ENCODE measurements around the gene KMT5C.

KMT5C gene

DNA sequence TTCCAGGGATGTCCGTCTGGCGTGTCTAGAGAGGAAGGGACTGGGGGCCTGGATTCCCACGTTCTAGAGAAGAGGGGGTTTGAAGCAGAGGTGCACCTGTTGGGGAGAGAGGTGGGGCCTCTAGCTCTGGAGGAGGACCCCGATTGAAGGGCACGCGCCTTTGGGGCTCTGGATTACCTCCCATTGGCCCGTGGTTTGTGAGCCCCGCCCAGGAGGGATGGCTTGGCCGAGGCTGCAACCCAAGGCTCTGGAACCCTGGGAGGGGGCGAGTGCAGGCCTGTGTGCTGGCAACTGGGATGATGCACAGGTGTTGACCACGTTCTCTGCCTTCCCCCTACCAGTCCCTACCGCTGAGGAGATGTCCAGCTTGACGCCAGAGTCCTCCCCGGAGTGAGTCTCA, 34.7 kb upstream of the KMT5C start:
- H3K4me3 ChIP-seq (ENCODE audit: severe bottlenecking): no peak overlapping the region
- no peaks in the 10 kb centered on the region for H3K27me3 ChIP-seq (ENCODE audit: insufficient read depth, poor library complexity, severe bottlenecking)
- H3K9me3 ChIP-seq (ENCODE audit: severe bottlenecking): no peaks in the 10 kb centered on the region
- no peaks in the 10 kb centered on the region for H3K4me1 ChIP-seq (ENCODE audit: insufficient read depth, poor library complexity, severe bottlenecking)
- DNase-seq (ENCODE audit: low spot score): no peak
- no peak overlapping the region for H3K27ac ChIP-seq (ENCODE audit: poor library complexity, severe bottlenecking)
- H3K36me3 ChIP-seq (ENCODE audit: low read depth): peaks cover 11% of the 10 kb centered on the region
- TF ChIP-seq, protein P1, sequence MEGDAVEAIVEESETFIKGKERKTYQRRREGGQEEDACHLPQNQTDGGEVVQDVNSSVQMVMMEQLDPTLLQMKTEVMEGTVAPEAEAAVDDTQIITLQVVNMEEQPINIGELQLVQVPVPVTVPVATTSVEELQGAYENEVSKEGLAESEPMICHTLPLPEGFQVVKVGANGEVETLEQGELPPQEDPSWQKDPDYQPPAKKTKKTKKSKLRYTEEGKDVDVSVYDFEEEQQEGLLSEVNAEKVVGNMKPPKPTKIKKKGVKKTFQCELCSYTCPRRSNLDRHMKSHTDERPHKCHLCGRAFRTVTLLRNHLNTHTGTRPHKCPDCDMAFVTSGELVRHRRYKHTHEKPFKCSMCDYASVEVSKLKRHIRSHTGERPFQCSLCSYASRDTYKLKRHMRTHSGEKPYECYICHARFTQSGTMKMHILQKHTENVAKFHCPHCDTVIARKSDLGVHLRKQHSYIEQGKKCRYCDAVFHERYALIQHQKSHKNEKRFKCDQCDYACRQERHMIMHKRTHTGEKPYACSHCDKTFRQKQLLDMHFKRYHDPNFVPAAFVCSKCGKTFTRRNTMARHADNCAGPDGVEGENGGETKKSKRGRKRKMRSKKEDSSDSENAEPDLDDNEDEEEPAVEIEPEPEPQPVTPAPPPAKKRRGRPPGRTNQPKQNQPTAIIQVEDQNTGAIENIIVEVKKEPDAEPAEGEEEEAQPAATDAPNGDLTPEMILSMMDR (IDR thresholded peaks at IDR 0.05; ENCODE audit: poor library complexity, severe bottlenecking): no peak
- no peak for ATAC-seq (ENCODE audit: low read depth)

DNA sequence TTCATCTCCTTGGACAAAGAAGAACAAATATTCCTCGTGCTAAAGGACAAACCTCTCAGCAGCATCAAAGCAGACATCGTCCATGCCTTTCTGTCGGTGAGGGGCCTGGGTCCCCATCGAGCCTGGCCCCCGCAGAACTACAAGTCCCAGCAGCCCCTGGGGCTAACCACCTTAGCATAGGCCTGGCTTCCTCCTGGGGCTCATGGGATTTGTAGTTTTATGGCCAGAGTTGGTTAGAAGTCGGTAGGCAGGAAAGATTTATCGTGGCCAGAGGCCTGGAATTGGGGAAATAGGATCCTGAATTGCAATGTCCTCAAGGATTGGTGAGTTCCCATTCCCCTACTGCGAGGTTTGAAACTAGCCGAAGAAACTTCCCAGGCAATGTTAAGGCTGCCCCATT, 34.2 kb upstream of the KMT5C start:
- ATAC-seq (ENCODE audit: low read depth) (0 out of 3 replicates have a peak, but pooled peaks have one; percentile 45), DNase-seq (ENCODE audit: low spot score) (no peak)
- no peaks in the 10 kb centered on the region for H3K27me3 ChIP-seq (ENCODE audit: insufficient read depth, poor library complexity, severe bottlenecking)
- H3K4me3 ChIP-seq (ENCODE audit: severe bottlenecking): no peak overlapping the region
- H3K4me1 ChIP-seq (ENCODE audit: insufficient read depth, poor library complexity, severe bottlenecking): no peaks in the 10 kb centered on the region
- no peak overlapping the region for H3K27ac ChIP-seq (ENCODE audit: poor library complexity, severe bottlenecking)
- no peaks in the 10 kb centered on the region for H3K9me3 ChIP-seq (ENCODE audit: severe bottlenecking)
- peaks cover 11% of the 10 kb centered on the region for H3K36me3 ChIP-seq (ENCODE audit: low read depth)
- TF ChIP-seq, protein P1 (IDR thresholded peaks at IDR 0.05; ENCODE audit: poor library complexity, severe bottlenecking): no peak

DNA sequence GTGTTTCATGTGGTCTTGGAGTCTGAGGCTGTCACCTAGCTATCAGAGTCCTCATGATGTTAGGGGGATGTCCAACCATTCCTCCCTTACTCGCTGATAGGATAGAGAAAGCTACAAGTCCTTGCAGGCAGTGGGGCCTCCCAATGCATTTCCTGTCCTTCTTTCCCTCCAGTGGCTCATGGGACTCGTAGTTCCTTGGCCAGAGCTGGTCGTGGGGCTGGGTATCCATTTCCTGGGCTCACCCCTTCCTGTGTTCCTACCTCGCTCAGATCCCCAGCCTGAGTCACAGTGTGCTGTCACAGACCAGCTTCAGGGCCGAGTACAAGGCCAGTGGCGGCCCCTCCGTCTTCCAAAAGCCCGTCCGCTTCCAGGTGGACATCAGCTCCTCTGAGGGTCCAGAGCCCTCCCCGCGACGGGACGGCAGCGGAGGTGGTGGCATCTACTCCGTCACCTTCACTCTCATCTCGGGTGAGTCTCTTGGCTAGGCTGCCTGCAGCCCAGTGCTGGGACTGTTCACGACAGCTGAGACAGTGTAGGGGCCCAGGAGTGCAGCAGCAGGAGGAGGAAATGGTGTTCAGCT, 33.6 kb upstream of the KMT5C start:
- H3K36me3 ChIP-seq (ENCODE audit: low read depth): peaks cover 11% of the 10 kb centered on the region
- H3K27me3 ChIP-seq (ENCODE audit: insufficient read depth, poor library complexity, severe bottlenecking): no peaks in the 10 kb centered on the region
- no peak for ATAC-seq (ENCODE audit: low read depth)
- TF ChIP-seq, protein P1 (IDR thresholded peaks at IDR 0.05; ENCODE audit: poor library complexity, severe bottlenecking): no peak
- H3K9me3 ChIP-seq (ENCODE audit: severe bottlenecking): no peaks in the 10 kb centered on the region
- H3K4me1 ChIP-seq (ENCODE audit: insufficient read depth, poor library complexity, severe bottlenecking): no peaks in the 10 kb centered on the region
- H3K27ac ChIP-seq (ENCODE audit: poor library complexity, severe bottlenecking): no peak overlapping the region
- no peak for DNase-seq (ENCODE audit: low spot score)
- no peak overlapping the region for H3K4me3 ChIP-seq (ENCODE audit: severe bottlenecking)

DNA sequence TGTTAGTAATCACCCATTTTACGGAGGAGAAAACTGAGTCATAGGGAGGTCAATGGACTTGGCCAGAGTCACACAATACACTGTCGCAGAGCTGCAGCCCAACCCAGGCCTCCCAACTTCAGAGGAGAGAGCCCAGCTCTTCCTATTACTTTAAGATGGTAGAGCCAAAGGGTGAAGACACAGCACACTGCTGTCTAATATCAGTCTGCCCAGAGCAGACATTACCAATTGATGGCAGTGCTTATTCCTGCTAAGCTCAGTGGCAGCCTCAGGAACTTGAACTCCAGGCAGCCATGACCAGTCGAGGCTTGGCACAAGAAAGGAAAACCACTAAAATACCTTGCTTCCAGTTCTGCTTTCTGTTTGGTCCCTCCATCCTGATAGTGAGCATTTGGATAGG, 33.0 kb upstream of the KMT5C start:
- Histone ChIP-seq H3K4me3 (ENCODE audit: severe bottlenecking) (no peak overlapping the region), H3K36me3 (ENCODE audit: low read depth) (peaks cover 11% of the 10 kb centered on the region), H3K4me1 (ENCODE audit: insufficient read depth, poor library complexity, severe bottlenecking) (no peaks in the 10 kb centered on the region), H3K27ac (ENCODE audit: poor library complexity, severe bottlenecking) (no peak overlapping the region), H3K9me3 (ENCODE audit: severe bottlenecking) (no peaks in the 10 kb centered on the region), H3K27me3 (ENCODE audit: insufficient read depth, poor library complexity, severe bottlenecking) (no peaks in the 10 kb centered on the region)
- DNase-seq (ENCODE audit: low spot score) (no peak), ATAC-seq (ENCODE audit: low read depth) (no peak)
- TF ChIP-seq, protein P1 (IDR thresholded peaks at IDR 0.05; ENCODE audit: poor library complexity, severe bottlenecking): no peak

DNA sequence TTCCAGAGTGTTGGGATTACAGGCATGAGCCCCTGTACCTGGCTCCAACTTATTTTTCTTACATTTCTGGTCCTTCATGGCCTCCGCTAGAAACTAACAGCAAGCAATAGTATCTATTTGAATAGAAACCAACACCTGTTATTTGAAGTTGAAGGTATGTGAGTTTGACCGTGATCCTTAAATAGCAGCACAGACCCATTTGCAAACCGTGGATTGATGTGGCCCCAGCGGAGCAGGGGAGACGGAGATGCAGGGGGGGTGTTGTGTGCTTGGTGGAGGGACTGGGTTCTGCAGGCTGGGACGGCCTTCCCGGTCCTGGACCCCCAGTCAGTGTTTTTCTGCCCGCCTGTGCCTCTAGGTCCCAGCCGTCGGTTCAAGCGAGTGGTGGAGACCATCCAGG, 31.4 kb upstream of the KMT5C start:
- Histone ChIP-seq H3K27ac (ENCODE audit: poor library complexity, severe bottlenecking) (no peak overlapping the region), H3K4me1 (ENCODE audit: insufficient read depth, poor library complexity, severe bottlenecking) (no peaks in the 10 kb centered on the region), H3K9me3 (ENCODE audit: severe bottlenecking) (no peaks in the 10 kb centered on the region), H3K36me3 (ENCODE audit: low read depth) (peaks cover 11% of the 10 kb centered on the region), H3K4me3 (ENCODE audit: severe bottlenecking) (no peak overlapping the region), H3K27me3 (ENCODE audit: insufficient read depth, poor library complexity, severe bottlenecking) (no peaks in the 10 kb centered on the region)
- ATAC-seq (ENCODE audit: low read depth) (no peak), DNase-seq (ENCODE audit: low spot score) (no peak)
- TF ChIP-seq, protein P1 (IDR thresholded peaks at IDR 0.05; ENCODE audit: poor library complexity, severe bottlenecking): no peak
